Kidney epithelial cell (primary cell): ENCODE data around the gene RXRA. TPM values are rescaled to one million over a fixed set of nuclear protein-coding genes. Genes with fewer than 3 reads are reported as not detected.

Source experiments
- DNase-seq: peaks from one replicate; pipeline ENCODE4 v3.0.0-alpha.2; 2010; ENCODE audit warnings: low read depth
- H3K27me3 ChIP-seq: 2 replicates; pipeline ENCODE4 v1.6.0; 2011; ENCODE audit warnings: low read length; ENCODE audit not compliant: control insufficient read depth, insufficient read depth
- H3K36me3 ChIP-seq: 2 replicates; pipeline ENCODE4 v1.5.1; 2011; ENCODE audit warnings: low read length; ENCODE audit not compliant: control insufficient read depth, insufficient read depth
- H3K4me3 ChIP-seq: 2 replicates; pipeline ENCODE4 v1.5.1; 2011; ENCODE audit warnings: low read depth, mild to moderate bottlenecking, control low read depth, low read length
- total RNA-seq: library from RNA; depleted of rRNA; stranded (reverse); fragments of >200 nt; gene quantifications from 2 replicates; pipeline ENCODE4 v1.2.3, GENCODE V29; 2015
- TF ChIP-seq, protein P1 (sequence below): IDR thresholded peaks from 2 replicates; pipeline ENCODE4 v1.5.1; 2011; ENCODE audit warnings: mild to moderate bottlenecking, moderate library complexity, low read length, control low read depth, inconsistent platforms; ENCODE audit not compliant: insufficient read depth, poor library complexity, severe bottlenecking

The RXRA gene
- total RNA-seq, 1 donor from 2014 or later: 15.0 TPM

DNA sequence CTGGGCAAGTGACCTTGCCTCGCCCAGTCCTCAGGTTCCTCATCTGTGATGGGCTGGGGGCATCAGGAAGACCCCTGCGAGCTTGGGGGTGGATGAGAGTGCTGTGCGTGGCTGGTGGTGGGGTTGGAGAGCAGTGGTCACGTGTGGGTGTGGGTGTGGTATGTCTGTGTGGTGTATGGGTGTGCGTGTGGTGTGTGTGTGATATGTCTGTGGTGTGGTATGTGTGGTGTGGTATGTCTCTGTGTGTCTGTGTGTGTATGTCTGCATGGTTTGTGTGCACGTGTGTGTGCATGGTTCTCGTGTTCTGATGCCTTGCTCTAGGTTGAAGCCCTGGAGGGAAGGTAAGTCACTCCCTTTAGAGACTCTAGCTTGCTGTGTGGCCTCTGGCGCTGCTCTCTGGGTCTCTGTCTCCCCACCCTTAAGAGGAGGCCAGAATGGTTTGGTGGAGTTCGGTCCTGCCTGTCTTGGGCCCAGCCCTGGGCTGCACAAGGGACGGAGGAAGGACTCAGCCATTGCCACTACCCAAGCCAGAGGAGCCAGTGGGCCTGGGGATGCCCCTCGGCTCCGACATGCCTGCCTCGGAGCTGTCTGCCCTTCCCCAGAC, 87.0 kb downstream of the RXRA start:
- H3K27me3 ChIP-seq: no peaks in the 10 kb centered on the region
- TF ChIP-seq, protein P1, sequence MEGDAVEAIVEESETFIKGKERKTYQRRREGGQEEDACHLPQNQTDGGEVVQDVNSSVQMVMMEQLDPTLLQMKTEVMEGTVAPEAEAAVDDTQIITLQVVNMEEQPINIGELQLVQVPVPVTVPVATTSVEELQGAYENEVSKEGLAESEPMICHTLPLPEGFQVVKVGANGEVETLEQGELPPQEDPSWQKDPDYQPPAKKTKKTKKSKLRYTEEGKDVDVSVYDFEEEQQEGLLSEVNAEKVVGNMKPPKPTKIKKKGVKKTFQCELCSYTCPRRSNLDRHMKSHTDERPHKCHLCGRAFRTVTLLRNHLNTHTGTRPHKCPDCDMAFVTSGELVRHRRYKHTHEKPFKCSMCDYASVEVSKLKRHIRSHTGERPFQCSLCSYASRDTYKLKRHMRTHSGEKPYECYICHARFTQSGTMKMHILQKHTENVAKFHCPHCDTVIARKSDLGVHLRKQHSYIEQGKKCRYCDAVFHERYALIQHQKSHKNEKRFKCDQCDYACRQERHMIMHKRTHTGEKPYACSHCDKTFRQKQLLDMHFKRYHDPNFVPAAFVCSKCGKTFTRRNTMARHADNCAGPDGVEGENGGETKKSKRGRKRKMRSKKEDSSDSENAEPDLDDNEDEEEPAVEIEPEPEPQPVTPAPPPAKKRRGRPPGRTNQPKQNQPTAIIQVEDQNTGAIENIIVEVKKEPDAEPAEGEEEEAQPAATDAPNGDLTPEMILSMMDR: no peak
- no peak overlapping the region for H3K4me3 ChIP-seq
- no peaks in the 10 kb centered on the region for H3K36me3 ChIP-seq
- no peak for DNase-seq

DNA sequence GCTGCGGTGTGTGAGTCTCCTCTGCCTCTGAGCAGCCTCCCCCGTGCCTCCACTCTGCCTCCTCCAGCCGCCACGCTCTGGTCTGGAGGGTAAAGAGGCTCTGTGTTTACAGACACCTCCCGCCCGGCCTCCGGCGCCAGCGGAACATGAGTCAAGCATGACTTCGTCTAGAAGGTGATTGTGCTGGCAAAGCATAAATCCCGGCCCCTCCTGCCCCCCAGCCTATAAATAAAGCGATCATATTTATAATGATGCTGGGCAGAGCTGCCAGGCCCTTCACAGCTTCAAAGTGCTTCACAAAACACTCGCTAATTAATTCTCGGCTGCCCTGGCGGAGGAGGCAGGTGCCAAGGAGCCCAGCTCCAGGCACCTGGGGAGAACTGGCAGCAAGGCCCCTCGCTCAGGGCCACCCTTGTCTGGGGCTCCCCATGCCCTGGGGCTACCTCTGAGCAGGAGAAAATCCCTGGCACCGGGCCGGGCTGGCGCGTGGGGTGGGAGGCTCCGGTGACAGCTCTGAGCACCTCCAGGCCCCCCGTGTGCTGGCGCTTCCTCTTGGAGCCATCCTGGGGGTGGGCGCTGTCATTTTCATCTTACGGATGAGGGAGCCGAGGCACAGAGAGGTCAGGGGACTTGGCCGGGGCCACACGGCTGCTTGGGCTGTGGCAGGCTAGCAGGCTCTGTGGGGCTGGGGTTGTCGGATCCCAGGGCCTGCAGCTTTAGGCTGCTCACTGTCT, 87.8 kb downstream of the RXRA start:
- Histone ChIP-seq H3K36me3 (no peaks in the 10 kb centered on the region), H3K27me3 (no peaks in the 10 kb centered on the region), H3K4me3 (no peak overlapping the region)
- DNase-seq: peak; percentile 48
- TF ChIP-seq, protein P1: no peak

- TF ChIP-seq, protein P1: no peak
- no peak for DNase-seq
- H3K27me3 ChIP-seq: no peaks in the 10 kb centered on the region
- no peak overlapping the region for H3K4me3 ChIP-seq
- no peaks in the 10 kb centered on the region for H3K36me3 ChIP-seq
Observed at GRCh38 chr9:134414900-134415425, 88.7 kb downstream of the RXRA start.

DNA sequence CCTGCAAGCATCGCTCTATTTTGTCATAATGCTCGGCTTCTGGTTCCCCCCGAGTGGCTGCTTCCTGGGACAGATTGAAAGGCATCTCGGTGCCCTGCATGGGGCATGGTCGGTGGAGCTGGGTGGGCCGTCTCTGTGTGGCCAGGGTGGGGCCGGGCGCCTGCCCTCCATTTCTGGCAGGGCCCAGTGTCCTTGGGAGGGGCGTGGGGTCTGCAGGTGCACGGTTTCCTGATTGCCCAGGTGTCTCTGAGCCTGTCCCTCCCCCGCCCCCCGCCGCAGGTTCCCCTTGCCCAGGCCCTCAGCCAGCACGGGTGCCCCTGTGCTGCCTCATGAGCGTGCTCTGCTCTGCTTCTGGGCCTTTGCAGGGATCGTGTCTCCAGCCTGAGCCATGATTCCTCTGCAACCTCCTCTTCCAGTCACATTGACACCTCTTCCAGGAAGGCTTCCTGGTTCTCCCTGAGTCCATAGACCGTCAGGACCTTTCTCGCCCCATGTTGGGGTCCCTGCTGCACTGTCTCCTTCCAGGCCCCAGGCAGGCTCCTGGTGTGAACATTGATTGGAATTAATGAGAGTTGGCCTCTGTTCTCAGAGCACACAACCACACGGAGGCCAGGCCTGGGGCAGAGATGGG, 90.2 kb downstream of the RXRA start:
- TF ChIP-seq, protein P1: no peak
- Histone ChIP-seq H3K4me3 (no peak overlapping the region), H3K27me3 (no peaks in the 10 kb centered on the region), H3K36me3 (no peaks in the 10 kb centered on the region)
- no peak for DNase-seq

DNA sequence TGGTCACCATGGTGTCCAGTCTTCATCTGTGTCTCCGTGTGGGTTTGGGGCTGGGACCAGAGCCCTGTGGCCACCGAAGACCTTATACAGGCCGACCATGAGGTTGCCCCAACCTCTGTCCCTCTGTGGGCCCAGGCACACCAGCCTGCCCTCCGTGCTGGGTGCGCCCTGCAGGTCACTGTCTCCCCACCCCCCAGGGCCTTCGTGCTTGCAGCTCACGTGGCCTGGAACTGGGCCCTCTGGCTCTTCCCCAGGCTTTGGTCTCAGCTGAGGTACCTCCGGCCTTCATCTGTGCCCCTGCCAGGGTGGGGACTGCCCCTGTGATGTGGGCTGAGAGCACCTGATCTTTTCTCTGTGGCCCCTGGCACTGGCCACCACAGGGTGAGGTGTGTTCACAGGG, 92.1 kb downstream of the RXRA start:
- H3K36me3 ChIP-seq: no peaks in the 10 kb centered on the region
- TF ChIP-seq, protein P1: no peak

More for the DNA sequence above, 92.1 kb downstream of the RXRA start:
- Histone ChIP-seq H3K27me3 (no peaks in the 10 kb centered on the region), H3K4me3 (no peak overlapping the region)
- DNase-seq: no peak
